H1 (cell line): ENCODE results near the gene TBC1D2B. TPM values are rescaled to one million over a fixed set of nuclear protein-coding genes. Genes with fewer than 3 reads are reported as not detected.

Experiments
- CTCF ChIA-PET: fragments of 300-600 bp; sonication (Branson Sonifier 250); formaldehyde crosslinking; loops from one replicate; lab custom pipeline; 2021; ENCODE audit not compliant: partially characterized antibody; lab: Charles Lee
- POLR2A ChIA-PET: fragments of 300-600 bp; sonication (Branson Sonifier 250); formaldehyde crosslinking; loops from one replicate; lab custom pipeline; 2021; ENCODE audit warnings: inconsistent platforms; ENCODE audit not compliant: partially characterized antibody; lab: Charles Lee
- DNase-seq, 2 experiments: peaks; one replicate each; pipeline versions ENCODE4 v3.0.0 to v3.0.0-alpha.2; 2010 to 2022; ENCODE audit warnings: low spot score in 2 of 2, low read depth in 1 of 2, mixed read lengths in 1 of 2
- FAIRE-seq: peaks from 2 replicates; lab custom pipeline; 2011; peaks lifted over from hg19 to GRCh38; lab: Jason Lieb, UNC
- H2AFZ ChIP-seq: 2 replicates; pipeline ENCODE4 v1.8.1; 2012; ENCODE audit warnings: low read length, inconsistent platforms
- H2AK5ac ChIP-seq: 2 replicates; pipeline ENCODE4 v1.6.1; 2013; ENCODE audit warnings: low read depth, low read length
- H2BK120ac ChIP-seq: replicated peaks from 2 replicates; pipeline ENCODE3; 2013; ENCODE audit warnings: low read depth, low read length, inconsistent platforms
- H2BK12ac ChIP-seq: 2 replicates; pipeline ENCODE4 v1.6.1; 2013; ENCODE audit warnings: low read depth, low read length
- H2BK15ac ChIP-seq: 2 replicates; pipeline ENCODE4 v1.6.1; 2013; ENCODE audit warnings: low read length
- H2BK20ac ChIP-seq: 2 replicates; pipeline ENCODE4 v1.6.1; 2013; ENCODE audit warnings: low read length
- H2BK5ac ChIP-seq: 2 replicates; pipeline ENCODE4 v1.6.1; 2013; ENCODE audit warnings: low read depth, low read length
- H3K14ac ChIP-seq: 2 replicates; pipeline ENCODE4 v1.6.1; 2013; ENCODE audit warnings: inconsistent platforms; ENCODE audit not compliant: insufficient read length
- H3K18ac ChIP-seq: 2 replicates; pipeline ENCODE4 v1.6.1; 2013; ENCODE audit warnings: low read length; ENCODE audit errors: extremely low read depth
- H3K23ac ChIP-seq: 2 replicates; pipeline ENCODE4 v1.6.1; 2013; ENCODE audit warnings: inconsistent platforms; ENCODE audit not compliant: insufficient read length
- H3K23me2 ChIP-seq: 2 replicates; pipeline ENCODE4 v1.6.1; 2013; ENCODE audit warnings: low read depth, low read length
- H3K27ac ChIP-seq: 2 replicates; pipeline ENCODE4 v1.6.1; 2011; ENCODE audit warnings: low read depth, low read length, inconsistent platforms
- H3K27me3 ChIP-seq, 4 experiments: replicated peaks in 1 of 4; 1 replicate in 1 of 4; 2 replicates in 3 of 4; pipeline versions ENCODE4 v1.6.1 to v1.8.1; 2011 to 2013; ENCODE audit warnings: low read length in 3 of 4, mild to moderate bottlenecking in 3 of 4, inconsistent platforms in 2 of 4, mixed read lengths in 2 of 4, moderate library complexity in 1 of 4; ENCODE audit not compliant: control insufficient read depth in 3 of 4, insufficient read depth in 3 of 4; ENCODE audit errors: extremely low read depth in 1 of 4
- H3K36me3 ChIP-seq, 4 experiments: 2 replicates each; pipeline versions ENCODE4 v1.6.1 to v1.8.1; 2011 to 2013; ENCODE audit warnings: mild to moderate bottlenecking in 4 of 4, low read length in 3 of 4, moderate library complexity in 2 of 4, control low read depth in 1 of 4, inconsistent platforms in 1 of 4; ENCODE audit not compliant: insufficient read depth in 4 of 4, control insufficient read depth in 2 of 4
- H3K4ac ChIP-seq: replicated peaks from 2 replicates; pipeline ENCODE3; 2013; ENCODE audit warnings: low read length, low read depth, mixed read lengths, inconsistent platforms; ENCODE audit not compliant: insufficient read length
- H3K4me1 ChIP-seq, 4 experiments: replicated peaks in 1 of 4; 1 replicate in 1 of 4; 2 replicates in 3 of 4; pipeline versions ENCODE4 v1.6.1 to v1.8.1; 2011 to 2013; ENCODE audit warnings: low read length in 3 of 4, inconsistent platforms in 2 of 4, mixed read lengths in 1 of 4; ENCODE audit not compliant: insufficient read depth in 4 of 4, control insufficient read depth in 3 of 4
- H3K4me2 ChIP-seq, 2 experiments: 2 replicates each; pipeline versions ENCODE4 v1.6.1 to v1.8.1; 2011 to 2013; ENCODE audit warnings: low read depth in 2 of 2, low read length in 2 of 2, control low read depth in 1 of 2, inconsistent platforms in 1 of 2, mild to moderate bottlenecking in 1 of 2; ENCODE audit not compliant: insufficient read depth in 1 of 2
- H3K4me3 ChIP-seq, 4 experiments: fragments of 200-600, 300-600 bp in 1 of 4; sonication (generic), shearing (Covaris generic), sonication (Bioruptor Twin) in 1 of 4; 2 replicates each; pipeline versions ENCODE4 v1.5.1 to v1.8.1; 2011 to 2016; ENCODE audit warnings: low read length in 4 of 4, low read depth in 3 of 4, control low read depth in 2 of 4, inconsistent platforms in 2 of 4, mild to moderate bottlenecking in 2 of 4, mixed read lengths in 1 of 4, moderate library complexity in 1 of 4; ENCODE audit not compliant: insufficient read depth in 2 of 4; ENCODE audit errors: extremely low read depth in 1 of 4
- H3K56ac ChIP-seq: replicated peaks from 2 replicates; pipeline ENCODE3; 2013; ENCODE audit warnings: low read depth, mild to moderate bottlenecking, mixed read lengths, low read length, inconsistent platforms; ENCODE audit not compliant: insufficient read length
- H3K79me1 ChIP-seq: 2 replicates; pipeline ENCODE4 v1.6.1; 2013; ENCODE audit warnings: low read depth, low read length, control low read depth
- H3K79me2 ChIP-seq, 2 experiments: 2 replicates each; pipeline versions ENCODE4 v1.6.1 to v1.8.1; 2012 to 2013; ENCODE audit warnings: low read length in 2 of 2, mild to moderate bottlenecking in 2 of 2, inconsistent platforms in 1 of 2; ENCODE audit not compliant: insufficient read depth in 2 of 2, control insufficient read depth in 1 of 2
- H3K9ac ChIP-seq, 4 experiments: replicated peaks in 1 of 4; 1 replicate in 1 of 4; 2 replicates in 3 of 4; pipeline versions ENCODE4 v1.6.1 to v1.8.1; 2011 to 2013; ENCODE audit warnings: low read depth in 3 of 4, low read length in 3 of 4, control low read depth in 2 of 4, mild to moderate bottlenecking in 2 of 4, moderate library complexity in 2 of 4, inconsistent platforms in 1 of 4; ENCODE audit errors: extremely low read depth in 1 of 4
- H3K9me3 ChIP-seq, 2 experiments: 2 replicates each; pipeline versions ENCODE4 v1.6.1 to v1.8.1; 2012 to 2013; ENCODE audit warnings: mild to moderate bottlenecking in 2 of 2, moderate library complexity in 2 of 2, control low read depth in 1 of 2, inconsistent platforms in 1 of 2, low read depth in 1 of 2, low read length in 1 of 2, mixed read lengths in 1 of 2; ENCODE audit not compliant: insufficient read depth in 2 of 2
- H4K20me1 ChIP-seq, 2 experiments: replicated peaks in 1 of 2; 2 replicates each; pipeline versions ENCODE3 to v1.8.1; 2011 to 2013; ENCODE audit warnings: inconsistent platforms in 2 of 2, low read length in 2 of 2, mild to moderate bottlenecking in 1 of 2; ENCODE audit not compliant: insufficient read depth in 2 of 2, control insufficient read depth in 1 of 2
- H4K5ac ChIP-seq: 2 replicates; pipeline ENCODE4 v1.6.1; 2013; ENCODE audit warnings: low read length, low read depth, mixed read lengths, inconsistent platforms; ENCODE audit not compliant: insufficient read length
- H4K8ac ChIP-seq: 2 replicates; pipeline ENCODE4 v1.8.0; 2013; ENCODE audit warnings: mild to moderate bottlenecking, moderate library complexity, low read length, inconsistent platforms; ENCODE audit not compliant: insufficient read depth; ENCODE audit errors: extremely low read depth
- H4K91ac ChIP-seq: replicated peaks from 2 replicates; pipeline ENCODE3; 2013; ENCODE audit warnings: low read length, mixed read lengths, inconsistent platforms; ENCODE audit not compliant: insufficient read length
- ATF2 ChIP-seq: IDR thresholded peaks from 2 replicates; pipeline ENCODE4 v1.6.1; 2012; ENCODE audit warnings: low read length, inconsistent platforms
- EP300 ChIP-seq, 2 experiments: IDR thresholded peaks; 1 replicate in 1 of 2; 2 replicates in 1 of 2; pipeline ENCODE4 v1.6.1; 2011 to 2012; ENCODE audit warnings: low read depth in 2 of 2, low read length in 2 of 2, mild to moderate bottlenecking in 2 of 2, borderline replicate concordance in 1 of 2, inconsistent platforms in 1 of 2, moderate library complexity in 1 of 2
- KDM5A ChIP-seq: fragments of 200-600 bp; IDR thresholded peaks from 2 replicates; pipeline ENCODE4 v1.7.1; 2012; ENCODE audit warnings: mild to moderate bottlenecking, low read length, inconsistent platforms, mixed read lengths
- RBBP5 ChIP-seq: IDR thresholded peaks from 2 replicates; pipeline ENCODE4 v1.7.1; 2012; ENCODE audit warnings: low read depth, mild to moderate bottlenecking, inconsistent platforms, low read length, moderate library complexity, borderline replicate concordance
- RFX5 ChIP-seq: IDR thresholded peaks from 2 replicates; pipeline ENCODE4 v1.6.1; 2011; ENCODE audit warnings: low read depth, low read length, improper control_type of control experiment, borderline replicate concordance
- RXRA ChIP-seq: IDR thresholded peaks from 2 replicates; pipeline ENCODE4 v1.6.1; 2011; ENCODE audit warnings: low read depth, mild to moderate bottlenecking, low read length, moderate library complexity; ENCODE audit not compliant: insufficient read depth
- SP2 ChIP-seq: IDR thresholded peaks from 2 replicates; pipeline ENCODE4 v1.6.1; 2012; ENCODE audit warnings: mild to moderate bottlenecking, low read length, inconsistent platforms
- SUZ12 ChIP-seq: fragments of 200-600 bp; sonication (generic); IDR thresholded peaks from 2 replicates; pipeline ENCODE4 v1.6.1; 2012; ENCODE audit warnings: mild to moderate bottlenecking, inconsistent platforms, low read length, moderate library complexity, mixed read lengths
- TBP ChIP-seq: IDR thresholded peaks from 2 replicates; pipeline ENCODE4 v1.6.1; 2011; ENCODE audit warnings: low read depth, low read length, improper control_type of control experiment
- WGBS, 2 experiments: shearing (Covaris generic) in 1 of 2; methylation state at CpG; one replicate each; pipeline versions ENCODE4 v1.1.6 to v1.1.7; 2013 to 2015; ENCODE audit warnings: low lambda C conversion rate in 2 of 2, mixed read lengths in 2 of 2, inconsistent platforms in 1 of 2, low coverage in 1 of 2, missing lambda C conversion rate in 1 of 2; ENCODE audit not compliant: insufficient replicate concordance in 2 of 2, insufficient coverage in 1 of 2, insufficient read length in 1 of 2; ENCODE audit errors: extremely low coverage in 1 of 2, missing lambda C conversion rate in 1 of 2; 5-methylcytosine and 5-hydroxymethylcytosine counted together
- polyA plus RNA-seq, 7 experiments: library from polyadenylated mRNA; depleted of rRNA in 3 of 7; stranded (reverse) in 5 of 7; unstranded in 2 of 7; fragments of >200 nt in 5 of 7; fragments of 200-250 nt in 2 of 7; gene quantifications; 1 replicate in 5 of 7; 2 replicates in 1 of 7; 4 replicates in 1 of 7; pipeline versions ENCODE4 v1.2.1 to v1.2.3, GENCODE V29; 2011 to 2013; ENCODE audit warnings: missing spikeins in 2 of 7, mixed read lengths in 2 of 7
- total RNA-seq: library from RNA; stranded (reverse); fragmentation: NEBNext Ultra II Directional; extraction: Animal tissue kit (Norgen Biotek cat#: 25700); gene quantifications from 2 replicates; pipeline ENCODE4 v1.2.1, GENCODE V29; 2021

TBC1D2B gene
- total and polyA plus RNA-seq, 2 of the 8 experiments (the other 6 are each of a cell fraction or from before 2014, with no cell fraction given), result 11.9 to 19.5 TPM

GRCh38 chr15:78093242-78094020 lies 15.9 kb upstream of the TBC1D2B start:
- Histone ChIP-seq H4K91ac (no peak overlapping the region), H2AFZ (no peak overlapping the region), H2BK20ac (no peak overlapping the region), H3K9ac (no peak overlapping the region), H3K79me2 (no peaks in the 10 kb centered on the region), H3K18ac (no peak overlapping the region), H3K4ac (no peak overlapping the region), H3K23me2 (no peaks in the 10 kb centered on the region), H3K14ac (no peak overlapping the region), H2BK15ac (no peak overlapping the region), H2BK120ac (no peak overlapping the region), H3K56ac (no peak overlapping the region), H3K79me1 (no peaks in the 10 kb centered on the region), H3K4me1 (0 out of 7 replicates have a peak, but pooled peaks cover 0 to 3% (median 0%) of the 10 kb centered on the region in 4 experiments), H4K20me1 (no peaks in the 10 kb centered on the region), H4K5ac (no peak overlapping the region), H3K27ac (no peak overlapping the region), H2BK5ac (no peak overlapping the region), H3K36me3 (no peaks in the 10 kb centered on the region), H2BK12ac (no peak overlapping the region), H3K4me2 (no peak overlapping the region), H3K9me3 (no peaks in the 10 kb centered on the region), H3K27me3 (peaks cover 0 to 14% (median 7%) of the 10 kb centered on the region in 4 experiments; a peak in 3 of 7 replicates), H3K4me3 (no peak overlapping the region), H2AK5ac (no peak overlapping the region), H3K23ac (no peak overlapping the region), H4K8ac (no peak overlapping the region)
- no peak for TF ChIP-seq ATF2
- TF ChIP-seq KDM5A, result no peak
- TF ChIP-seq SP2, result no peak
- no peak for TF ChIP-seq TBP
- no peak for TF ChIP-seq RXRA
- no peak for TF ChIP-seq EP300 (IDR thresholded peaks at IDR 0.05; ENCODE audit: borderline replicate concordance in 1 of 2, low read depth in 2 of 2, low read length in 2 of 2)
- TF ChIP-seq RBBP5, result no peak
- TF ChIP-seq SUZ12, result no peak
- TF ChIP-seq RFX5, result no peak
- POLR2A ChIA-PET, result interaction anchor here (0.7 kb wide), 1 partner anchor 13 kb away, joined by 3 read pairs; no protein-coding TSS in a partner anchor
- DNase-seq (no peak), FAIRE-seq (no peak)
- 63% methylated on average over 5 of the region's 5 CpGs; no CpG with 5 or more reads in 1 of the 2 experiments for WGBS, 2 experiments
- CTCF ChIA-PET, result interaction anchor here (1.0 to 8.0 kb wide), 7 partner anchors 9 to 148 kb away, joined by 3 to 51 read pairs (median 4); no protein-coding TSS in a partner anchor
